Dedifferentiated amniotic fluid mesenchymal stem cell (primary cell): ENCODE results near the gene SMC1B.
A peak's percentile ranks its signal among the peaks of the same experiment; 100 is the strongest.

ENCODE experiments used
- DNase-seq: peaks from one replicate; pipeline ENCODE4 v3.0.0-alpha.2; 2016; ENCODE audit errors: extremely low spot score

SMC1B gene

DNA sequence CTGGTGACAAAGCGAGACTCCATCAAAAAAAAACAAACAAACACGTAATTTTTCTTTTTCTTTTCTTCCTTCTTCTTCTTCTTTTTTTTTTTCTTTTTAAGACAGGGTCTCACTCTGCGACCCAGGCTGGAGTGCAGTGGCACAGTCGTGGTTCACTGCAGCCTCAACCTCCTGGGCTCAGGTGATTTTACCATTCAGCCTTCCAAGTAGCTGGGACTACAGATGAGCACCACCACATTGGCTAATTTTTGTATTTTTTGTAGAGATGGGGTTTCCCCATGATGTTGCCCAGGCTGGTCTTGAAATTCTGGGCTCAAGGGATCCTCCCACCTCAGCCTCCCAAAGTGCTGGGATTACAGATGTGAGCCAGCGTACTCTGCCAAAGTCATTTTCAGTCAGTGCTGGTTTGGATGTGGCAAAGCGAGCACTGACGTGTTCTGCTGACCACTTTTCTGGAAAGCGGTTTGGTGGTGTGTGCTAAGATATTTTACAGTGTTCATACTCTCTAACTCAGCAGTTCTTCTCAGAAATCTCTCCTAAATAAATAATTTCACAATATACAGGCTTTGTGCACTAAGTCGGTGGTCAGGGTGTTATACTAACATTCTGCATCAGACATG lies 92.9 kb downstream of the SMC1B start:
- DNase-seq: no peak

DNA sequence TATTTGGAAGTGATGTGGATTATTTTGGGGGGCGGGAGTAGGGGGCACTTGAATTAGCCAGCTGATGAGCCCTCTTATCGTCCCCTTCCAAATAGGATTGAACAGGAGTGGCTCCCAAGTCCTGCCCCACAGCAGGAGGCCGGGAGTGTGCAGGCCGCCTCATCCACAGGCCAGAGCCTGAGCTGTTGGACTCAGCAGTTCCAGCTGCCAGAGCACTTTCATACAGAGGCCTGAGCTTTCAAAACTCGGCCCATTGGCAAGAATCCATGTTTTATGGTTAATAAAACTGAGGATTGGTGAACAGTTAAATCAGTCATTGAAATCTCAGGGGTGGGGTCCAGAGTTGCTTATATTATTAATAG lies 94.1 kb downstream of the SMC1B start:
- no peak for DNase-seq

DNA sequence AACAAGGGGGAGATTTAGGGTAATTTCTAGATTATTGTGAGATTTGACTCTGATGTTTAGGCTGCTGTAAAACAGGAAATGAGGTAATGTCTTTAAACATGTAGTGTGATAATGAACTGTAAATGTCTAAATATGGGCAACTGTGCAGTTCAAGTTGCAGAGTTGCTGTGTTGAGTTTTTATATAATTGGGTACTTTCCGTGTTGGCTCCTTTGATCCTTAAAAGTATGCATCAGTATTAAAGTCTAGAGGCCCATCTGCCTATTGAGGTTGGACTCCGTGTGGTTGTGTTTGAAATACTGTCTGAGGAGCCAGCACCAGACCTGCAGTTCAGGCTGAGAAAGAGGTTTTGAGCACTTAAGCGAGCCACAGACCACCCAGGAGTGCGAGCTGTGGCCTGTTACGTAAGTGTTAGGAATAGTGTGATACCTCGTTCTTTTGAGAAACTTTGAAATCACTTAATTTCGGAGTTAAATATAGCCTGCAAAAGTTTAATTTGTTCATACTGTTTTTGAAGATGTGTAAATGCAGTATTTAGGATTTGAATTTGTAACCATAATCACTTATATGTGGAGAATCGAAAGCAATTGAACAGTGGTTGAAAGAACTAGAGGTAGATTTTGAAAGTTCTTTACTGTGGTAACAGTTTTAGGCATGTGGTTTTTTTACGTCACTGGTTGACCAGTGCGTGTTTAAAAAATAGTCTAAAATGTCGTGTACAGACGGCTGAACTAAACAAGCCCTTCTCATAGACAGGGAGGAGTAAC lies 94.7 kb downstream of the SMC1B start:
- DNase-seq: peak; percentile 24

DNA sequence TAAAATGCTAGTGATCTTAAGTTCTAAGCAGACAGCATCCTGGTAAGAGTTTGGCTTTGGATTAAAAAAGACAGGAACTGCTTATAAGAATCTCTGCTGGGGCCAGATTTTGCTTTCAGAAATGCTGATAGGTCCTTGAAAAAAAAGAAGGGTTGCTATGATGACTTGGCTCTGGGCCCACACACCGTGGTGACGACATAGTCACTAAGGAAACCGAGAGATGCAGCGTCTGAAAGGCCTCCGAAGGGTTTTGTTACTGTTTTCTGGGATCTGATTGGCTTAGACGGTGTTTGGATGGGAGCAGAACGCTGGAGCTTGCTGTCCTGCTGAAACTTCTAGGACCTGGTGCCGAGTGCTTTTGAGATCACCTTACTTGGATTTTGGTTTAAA lies 95.2 kb downstream of the SMC1B start:
- DNase-seq: peak; percentile 92

DNA sequence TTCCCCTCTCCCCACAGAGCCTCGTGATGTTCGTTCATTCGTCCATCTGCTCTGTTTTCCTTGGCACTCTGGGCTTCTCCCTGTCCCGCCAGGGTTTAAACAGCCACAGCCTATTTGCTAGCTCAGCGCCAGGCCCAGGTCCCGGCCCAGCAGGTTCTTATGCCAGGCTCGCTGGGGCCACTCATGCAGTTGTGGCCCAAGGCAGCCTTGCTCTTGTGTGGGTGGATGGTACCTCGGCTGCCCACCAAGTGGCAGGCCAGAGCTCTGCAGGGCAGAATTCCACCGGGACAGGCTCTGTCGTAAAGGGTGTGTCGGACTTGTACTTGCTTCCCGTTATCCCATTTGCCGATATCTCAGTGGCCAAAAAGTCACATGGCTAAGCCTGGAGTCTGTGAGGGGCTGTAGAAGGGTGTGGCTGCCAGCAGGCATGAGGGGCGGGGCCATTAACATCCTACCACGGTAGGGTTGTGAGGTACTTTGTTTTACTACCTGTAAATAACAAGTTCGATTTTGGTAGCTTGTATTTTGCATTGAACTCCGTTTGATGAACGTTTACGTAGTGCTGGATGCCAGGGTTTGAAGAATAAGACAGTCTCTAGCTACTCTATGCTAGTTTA lies 95.7 kb downstream of the SMC1B start:
- DNase-seq: no peak

DNA sequence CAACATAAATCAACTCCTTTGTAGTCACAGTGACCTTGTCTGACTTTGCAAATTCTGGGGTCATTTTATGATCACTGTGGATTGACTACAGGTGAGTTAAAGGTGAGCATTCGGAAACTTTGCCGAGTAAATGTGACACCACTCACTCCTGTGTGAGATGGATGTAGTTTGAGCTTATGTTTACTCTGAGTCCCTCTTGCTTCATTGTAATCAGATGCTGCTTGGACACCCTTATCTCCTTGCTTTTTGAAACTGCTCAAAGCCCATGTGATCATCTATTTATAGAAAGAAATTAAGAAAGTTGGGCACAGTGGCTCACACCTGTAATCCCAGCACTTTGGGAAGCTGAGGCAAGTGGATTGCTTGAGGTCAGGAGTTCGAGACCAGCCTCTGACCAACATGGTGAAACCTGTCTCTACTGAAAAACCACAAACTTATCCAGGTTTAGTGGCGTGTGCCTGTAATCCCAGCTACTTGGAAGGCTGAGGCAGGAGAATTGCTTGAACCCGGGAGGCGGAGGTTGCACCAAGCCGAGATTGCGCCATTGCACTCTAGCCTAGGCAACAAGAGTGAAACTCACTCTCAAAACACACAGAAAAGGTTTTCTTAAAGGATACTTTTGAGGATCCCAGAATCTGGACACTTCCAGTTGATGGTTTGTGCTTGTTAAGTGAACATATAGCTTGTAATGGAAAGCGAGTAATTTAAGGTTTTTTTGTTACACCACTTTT lies 96.4 kb downstream of the SMC1B start:
- no peak for DNase-seq

DNA sequence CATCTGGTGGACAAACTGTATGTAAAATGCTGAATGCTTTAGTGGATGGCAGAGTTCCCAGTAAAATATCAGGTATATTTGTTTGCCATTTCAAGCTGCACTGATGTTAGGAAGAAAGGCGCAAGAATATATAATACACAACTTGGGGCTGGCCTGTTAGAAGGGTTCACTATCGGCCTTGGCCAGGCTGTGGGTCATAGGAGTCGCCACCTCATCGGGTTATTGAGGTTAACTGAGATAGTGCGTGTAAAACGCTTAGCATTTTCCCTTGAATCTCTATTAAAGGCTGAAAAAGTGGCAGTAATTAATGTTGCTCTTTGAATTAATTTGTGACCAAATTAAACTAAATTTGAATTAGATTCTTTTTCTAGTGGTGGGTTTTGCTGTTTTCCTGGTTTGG lies 98.6 kb downstream of the SMC1B start:
- no peak for DNase-seq

DNA sequence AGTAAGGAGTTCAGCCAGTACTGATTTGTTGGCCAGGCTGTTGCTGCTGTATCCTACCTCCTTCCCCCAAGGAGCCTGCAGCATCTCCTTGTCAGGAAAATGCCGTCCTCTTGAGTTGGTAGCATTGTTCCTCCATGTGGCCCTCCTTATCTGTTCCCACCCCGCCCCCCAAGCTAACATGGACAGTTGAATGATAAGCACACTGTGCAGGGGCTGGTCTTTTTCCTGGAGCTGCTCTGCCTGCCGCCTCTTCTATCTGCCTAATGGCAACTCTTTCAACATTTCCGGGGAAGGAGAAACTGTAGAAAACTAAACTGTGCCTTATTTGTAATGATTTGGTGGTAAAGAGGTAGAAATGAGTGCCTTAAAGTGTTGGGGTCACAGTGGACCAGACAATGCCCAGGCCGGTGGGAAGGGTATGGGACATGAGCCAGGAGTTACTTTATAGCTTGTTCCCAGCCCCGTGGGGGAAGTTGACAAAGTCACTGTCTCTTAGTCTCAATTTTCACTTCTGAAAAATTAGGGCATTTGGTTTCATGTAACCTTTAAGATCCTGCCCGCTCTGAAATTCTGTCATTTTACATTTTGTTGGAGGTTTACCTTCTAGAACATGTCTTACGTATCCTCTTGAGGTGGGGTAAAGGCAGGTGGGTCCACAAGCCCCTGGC lies 99.2 kb downstream of the SMC1B start:
- no peak for DNase-seq

DNA sequence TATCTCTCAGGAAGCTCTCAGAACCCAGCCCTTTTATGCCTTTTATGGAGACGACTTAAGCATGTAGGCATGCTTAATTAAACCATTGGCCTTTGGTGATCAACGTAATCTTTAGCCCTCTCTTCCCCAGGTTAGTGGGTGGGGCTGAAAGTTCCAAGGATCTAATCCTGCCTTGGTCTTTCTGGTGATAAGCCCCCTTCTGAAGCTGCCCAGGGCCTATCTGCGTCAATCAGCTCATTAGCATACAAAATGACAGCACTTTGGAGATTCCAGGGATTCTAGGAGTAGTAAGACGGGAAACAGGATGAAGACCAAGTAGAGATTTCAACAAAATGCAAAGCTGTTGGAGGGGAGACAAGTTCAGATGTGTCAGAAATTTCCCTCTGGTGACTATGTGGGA lies 100.5 kb downstream of the SMC1B start:
- DNase-seq: no peak

DNA sequence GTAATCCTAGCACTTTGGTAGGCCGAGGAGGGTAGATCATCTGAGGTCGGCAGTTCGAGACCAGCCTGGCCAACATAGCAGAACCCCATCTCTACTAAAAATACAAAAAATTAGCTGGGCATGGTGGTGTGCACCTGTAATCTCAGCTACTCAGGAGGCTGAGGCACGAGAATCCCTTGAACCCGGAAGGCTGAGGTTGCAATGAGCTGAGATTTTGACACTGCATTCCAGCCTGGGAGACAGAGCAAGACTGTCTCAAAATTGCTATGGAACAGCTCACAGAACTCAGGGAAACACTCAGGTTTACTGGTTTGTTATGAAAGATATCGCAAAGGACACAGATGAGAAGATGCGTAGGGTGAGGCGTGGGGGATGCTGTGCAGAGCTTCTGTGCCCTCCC lies 101.0 kb downstream of the SMC1B start:
- no peak for DNase-seq

DNA sequence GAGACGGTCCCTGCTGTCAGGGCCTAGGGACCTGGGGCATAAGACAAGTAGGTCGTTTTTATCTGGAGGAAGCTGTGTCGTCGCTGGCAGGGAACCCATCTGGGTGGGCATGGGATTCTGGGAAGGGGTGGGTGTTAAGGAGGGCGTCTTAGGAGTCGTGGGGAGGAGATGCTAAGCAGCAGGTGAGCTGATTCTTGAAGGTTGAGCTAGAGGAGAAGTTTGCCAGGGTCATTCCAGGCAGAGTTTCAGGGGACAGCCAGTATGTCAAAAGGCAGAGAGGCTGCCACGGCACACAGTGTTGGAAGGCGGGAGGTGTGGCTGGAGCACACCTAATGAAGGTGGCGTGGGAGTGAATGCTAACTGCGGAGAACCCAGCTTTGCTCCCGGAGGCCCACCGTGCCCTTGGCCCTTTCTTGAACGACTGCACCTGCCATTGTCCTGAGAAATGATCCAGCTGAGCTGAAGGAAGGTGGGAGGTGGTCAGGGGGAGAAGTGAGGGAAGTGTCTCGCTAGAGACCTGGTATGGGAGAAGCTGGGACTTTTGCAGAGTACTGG lies 102.3 kb downstream of the SMC1B start:
- no peak for DNase-seq

DNA sequence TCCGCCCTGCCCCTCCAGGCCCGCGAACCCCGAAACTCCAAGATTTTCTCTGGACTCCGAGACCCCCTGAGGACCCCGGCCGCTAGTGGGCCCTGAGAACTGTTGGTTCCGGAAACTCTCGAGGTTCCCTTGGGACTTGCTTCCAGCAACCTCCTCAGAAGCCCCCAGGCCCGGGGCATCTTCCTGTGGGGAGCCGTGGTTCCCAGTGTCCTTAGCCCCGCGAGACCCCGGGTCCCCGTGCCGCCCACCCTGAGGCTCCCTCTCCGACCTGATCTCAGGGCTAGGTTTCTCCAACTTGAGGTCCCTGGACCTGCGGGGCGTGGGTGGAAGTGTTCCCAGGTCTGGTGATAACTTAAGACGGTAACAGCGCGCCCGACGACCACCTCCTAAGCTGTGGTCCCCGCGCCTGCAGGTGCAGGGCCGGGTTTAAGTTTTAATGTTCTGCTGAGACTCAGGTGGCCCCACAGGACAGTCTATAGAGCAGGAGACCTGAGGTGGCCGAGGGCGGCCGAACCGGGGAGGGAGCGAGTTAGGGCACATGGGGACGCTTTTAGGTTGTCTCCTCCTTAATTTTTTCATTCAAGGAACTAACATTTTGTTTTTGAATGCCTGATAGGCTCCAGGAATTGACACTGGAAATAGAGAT lies 102.9 kb downstream of the SMC1B start:
- DNase-seq: no peak

DNA sequence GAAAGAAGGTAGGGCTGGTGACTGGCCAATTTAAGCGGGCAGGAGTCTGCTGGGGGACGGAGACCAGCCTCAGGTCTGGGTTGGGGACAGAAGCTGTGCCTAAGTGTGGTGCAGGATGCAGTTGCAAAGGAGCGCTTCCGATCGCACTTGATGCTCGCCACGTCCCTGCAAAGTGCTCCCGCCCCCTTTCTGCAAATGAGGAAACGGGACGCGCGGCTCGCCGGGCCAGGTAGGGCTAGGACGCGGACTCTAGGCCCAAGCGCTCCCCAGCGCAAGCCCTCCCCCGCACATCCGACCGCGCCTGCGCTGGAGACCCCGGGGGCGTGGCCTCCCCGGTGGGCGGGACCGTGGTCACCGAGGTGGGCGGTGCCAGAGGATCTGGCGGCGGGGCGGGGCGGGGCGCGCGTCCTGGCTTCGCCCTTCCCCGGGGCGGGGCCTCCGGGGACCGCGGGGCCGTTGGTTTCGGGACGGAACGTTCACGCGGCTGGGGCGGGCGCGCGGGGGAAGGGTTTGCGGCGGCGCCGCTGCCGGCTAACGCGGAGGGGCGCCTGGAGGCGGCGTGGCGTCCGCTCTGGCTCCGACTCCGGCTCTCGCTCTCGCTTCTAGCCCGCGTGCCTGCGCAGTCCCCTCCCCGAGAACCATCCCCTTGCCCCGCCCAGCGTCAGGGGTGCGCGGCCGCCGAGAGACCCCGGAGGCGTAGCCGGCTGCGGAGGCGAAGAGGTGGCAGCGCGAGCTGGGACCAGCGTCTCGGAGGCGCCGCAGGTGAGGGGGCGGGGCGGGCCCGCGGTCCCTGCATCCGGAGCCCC lies 103.8 kb downstream of the SMC1B start, which contains the start of gene FAM118A:
FAM118A (plus strand) TSS at position 513 of the 806 bp plus-strand sequence. CDS start 12,446 bp downstream, outside the sequence.
- DNase-seq: peak; percentile 75

DNA sequence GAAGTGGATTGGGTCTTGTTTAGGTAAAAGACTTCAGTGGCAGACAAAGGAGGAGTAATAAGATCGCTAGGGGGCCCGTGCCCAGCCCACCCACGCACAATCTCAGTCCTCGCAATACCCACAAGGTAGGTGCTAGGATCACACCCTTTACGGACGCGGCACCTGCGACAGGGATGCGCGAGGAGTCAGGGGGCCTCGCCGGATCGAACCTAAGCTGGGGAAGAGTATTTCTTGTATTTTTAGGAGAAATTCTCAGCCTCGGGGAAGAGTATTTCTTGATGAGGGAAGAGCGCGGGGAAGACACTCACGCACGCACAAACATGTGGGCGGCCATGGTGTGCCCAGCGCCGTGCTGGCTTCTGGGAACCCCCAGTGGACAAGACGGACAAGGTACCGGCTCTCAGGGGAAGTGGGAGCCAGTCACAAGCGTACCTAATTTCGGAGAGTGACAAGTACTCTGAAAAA lies 104.4 kb downstream of the SMC1B start:
- DNase-seq: no peak

DNA sequence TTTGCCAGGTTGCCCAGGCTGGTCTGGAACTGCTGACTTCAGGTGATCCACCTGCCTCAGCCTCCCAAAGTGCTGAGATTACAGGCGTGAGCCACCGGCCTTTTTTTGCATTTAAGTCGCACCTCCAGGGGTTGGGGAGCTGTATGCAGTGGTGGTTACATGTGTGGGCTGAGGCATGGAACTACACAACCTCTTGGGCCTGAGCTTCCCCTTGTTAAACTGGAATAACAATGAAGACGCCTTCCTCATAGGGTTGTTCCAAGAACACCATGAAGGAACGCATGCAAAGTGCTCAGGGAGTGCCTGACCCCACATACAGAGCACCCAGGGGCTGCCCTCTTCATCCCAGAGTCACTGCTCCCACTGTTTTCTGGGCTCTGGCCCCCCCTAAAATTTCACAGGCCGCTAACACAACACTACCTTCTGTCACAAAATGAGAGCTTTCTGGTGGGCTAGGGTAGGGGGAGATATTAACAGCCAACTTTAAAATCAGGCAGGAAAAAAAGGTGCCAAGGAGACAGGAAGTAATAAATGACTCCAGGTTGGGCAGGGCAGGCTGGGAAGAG lies 104.9 kb downstream of the SMC1B start:
- DNase-seq: no peak

DNA sequence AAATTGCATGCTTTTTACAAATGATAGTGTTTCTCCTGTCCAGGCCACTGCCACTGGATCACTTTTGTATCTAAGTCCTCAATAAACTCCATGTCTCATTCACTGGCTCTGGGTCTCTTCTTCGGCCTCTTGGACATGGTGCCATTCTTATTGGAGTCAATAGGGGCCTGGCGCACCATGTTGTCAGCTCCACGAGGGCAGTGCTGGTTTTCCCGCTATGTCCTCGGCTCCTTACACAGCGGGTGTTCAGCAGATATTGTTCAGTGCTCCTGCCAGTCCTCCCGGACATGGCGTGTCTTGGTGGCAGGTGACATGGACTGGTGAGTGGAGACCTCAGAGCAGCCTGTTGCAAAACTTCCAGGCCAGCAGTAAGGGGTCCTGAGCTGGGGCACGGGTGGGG lies 107.3 kb downstream of the SMC1B start:
- DNase-seq: no peak

DNA sequence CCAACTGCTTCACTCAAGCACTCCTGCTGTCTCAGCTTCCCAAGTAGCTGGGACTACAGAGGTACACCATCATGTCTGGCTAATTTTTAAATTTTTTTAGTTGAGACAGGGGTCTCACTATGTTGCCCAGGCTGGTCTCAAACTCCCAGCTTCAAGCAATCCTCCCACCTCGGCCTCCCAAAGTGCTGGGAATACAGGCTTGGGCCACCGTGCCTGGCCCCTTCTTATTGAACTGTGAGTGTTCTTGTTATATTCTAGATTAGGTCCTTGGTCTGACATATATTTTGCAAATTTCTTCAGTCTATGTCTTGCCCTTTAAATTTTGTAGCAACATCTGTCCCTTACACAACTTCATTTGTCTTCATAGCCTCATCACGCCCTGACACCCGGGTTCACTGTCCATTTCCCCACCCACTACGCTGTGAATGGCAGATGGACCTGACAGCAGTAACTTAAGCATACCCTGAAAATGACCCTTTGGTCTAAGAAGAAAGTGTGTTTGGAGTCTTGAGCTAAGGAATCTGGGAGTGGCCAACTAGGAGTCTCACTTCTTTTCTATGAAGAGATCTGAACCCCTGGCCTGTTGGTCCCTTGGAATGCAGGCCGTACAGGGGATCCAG lies 107.8 kb downstream of the SMC1B start:
- DNase-seq: no peak

DNA sequence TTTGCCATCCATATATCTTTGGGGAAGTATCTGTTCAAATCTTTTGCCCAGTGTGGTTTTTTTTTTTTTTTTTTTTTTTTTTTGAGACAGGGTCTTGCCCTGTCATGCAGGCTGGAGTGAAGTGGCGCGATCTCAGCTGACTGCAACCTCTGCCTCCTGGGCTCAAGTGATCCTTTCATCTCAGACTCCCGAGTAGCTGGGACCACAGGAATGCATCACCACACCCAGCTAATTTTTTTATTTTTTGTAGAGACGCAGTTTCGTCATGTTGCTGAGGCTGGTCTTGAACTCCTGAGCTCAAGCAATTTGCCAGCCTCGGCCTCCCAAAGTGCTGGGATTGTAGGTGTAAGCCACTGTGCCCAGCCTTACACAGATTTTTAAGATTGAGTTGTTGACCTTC lies 108.4 kb downstream of the SMC1B start:
- DNase-seq: no peak

DNA sequence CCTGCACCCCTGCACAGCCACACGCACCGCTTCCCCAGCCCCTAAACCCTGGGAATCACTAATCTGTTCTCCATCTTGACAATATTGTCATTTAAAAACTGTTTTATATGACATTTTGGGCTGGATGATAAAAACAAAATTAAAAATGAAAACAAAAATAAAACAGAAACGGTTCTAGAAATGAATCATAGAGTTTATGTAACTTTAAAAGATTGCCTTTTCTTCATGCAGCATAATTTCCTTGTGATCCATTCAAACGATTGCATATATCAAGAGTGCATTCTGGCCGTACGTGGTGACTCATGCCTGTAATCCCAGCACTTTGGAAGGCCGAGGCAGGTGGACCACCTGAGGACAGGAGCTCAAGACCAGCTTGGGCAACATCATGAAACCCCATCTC lies 110.2 kb downstream of the SMC1B start:
- no peak for DNase-seq
